CD14-positive monocyte (primary cell): Measurements from ENCODE around the gene UBL4A. TPM values are rescaled to one million over a fixed set of nuclear protein-coding genes. Genes with fewer than 3 reads are reported as not detected.

Experiments
- DNase-seq, 3 donors: peaks; one replicate each; pipeline ENCODE4 v3.0.0-alpha.2; 2011 to 2022
- H2AFZ ChIP-seq: 2 replicates; pipeline ENCODE4 v1.6.0; 2012; ENCODE audit warnings: mild to moderate bottlenecking, low read depth, low read length, inconsistent platforms; ENCODE audit not compliant: insufficient read depth, poor library complexity, severe bottlenecking
- H3K27ac ChIP-seq, 2 donors: 1 replicate in 1 of 2; 2 replicates in 1 of 2; pipeline ENCODE4 v1.5.1; 2012 to 2013; ENCODE audit warnings: low read length in 2 of 2, control low read depth in 1 of 2, inconsistent platforms in 1 of 2, low read depth in 1 of 2, mild to moderate bottlenecking in 1 of 2
- H3K27me3 ChIP-seq, 2 donors: one replicate each; pipeline versions ENCODE4 v1.6.0 to v1.6.1; 2011 to 2013; ENCODE audit warnings: low read length in 2 of 2; ENCODE audit not compliant: control insufficient read depth in 2 of 2, insufficient read depth in 2 of 2
- H3K36me3 ChIP-seq, 2 donors: replicated peaks in 1 of 2; 1 replicate in 1 of 2; 2 replicates in 1 of 2; pipeline versions ENCODE4 v1.5.1 to v1.6.1; 2012 to 2013; ENCODE audit warnings: low read length in 2 of 2, control low read depth in 1 of 2, inconsistent platforms in 1 of 2, mild to moderate bottlenecking in 1 of 2; ENCODE audit not compliant: insufficient read depth in 2 of 2, control insufficient read depth in 1 of 2
- H3K4me1 ChIP-seq, 2 donors: 1 replicate in 1 of 2; 2 replicates in 1 of 2; pipeline versions ENCODE4 v1.5.1 to v1.6.1; 2012 to 2013; ENCODE audit warnings: low read length in 2 of 2, control low read depth in 1 of 2, inconsistent platforms in 1 of 2, mild to moderate bottlenecking in 1 of 2, moderate library complexity in 1 of 2; ENCODE audit not compliant: insufficient read depth in 2 of 2, control insufficient read depth in 1 of 2
- H3K4me2 ChIP-seq: replicated peaks from 2 replicates; pipeline ENCODE3; 2012; ENCODE audit warnings: low read length, moderate library complexity, mild to moderate bottlenecking; ENCODE audit not compliant: poor library complexity, severe bottlenecking; ENCODE audit errors: extremely low read depth
- H3K4me3 ChIP-seq, 3 experiments: fragments of 200-600 bp in 1 of 3; sonication (generic) in 1 of 3; replicated peaks in 1 of 3; 1 replicate in 2 of 3; 2 replicates in 1 of 3; pipeline ENCODE4 v1.5.1; 2011 to 2013; ENCODE audit warnings: low read length in 3 of 3, mild to moderate bottlenecking in 3 of 3, control low read depth in 2 of 3, low read depth in 2 of 3, inconsistent platforms in 1 of 3, moderate library complexity in 1 of 3
- H3K79me2 ChIP-seq: 2 replicates; pipeline ENCODE4 v1.6.0; 2012; ENCODE audit warnings: mild to moderate bottlenecking, control low read depth, inconsistent platforms, low read length, moderate library complexity; ENCODE audit not compliant: insufficient read depth
- H3K9ac ChIP-seq: 2 replicates; pipeline ENCODE4 v1.6.0; 2017; ENCODE audit warnings: low read length, mild to moderate bottlenecking; ENCODE audit not compliant: insufficient read depth, poor library complexity, severe bottlenecking
- H3K9me3 ChIP-seq, 2 donors: replicated peaks in 1 of 2; 1 replicate in 1 of 2; 2 replicates in 1 of 2; pipeline versions ENCODE4 v1.5.1 to v1.6.1; 2012 to 2013; ENCODE audit warnings: low read length in 2 of 2, control low read depth in 1 of 2; ENCODE audit not compliant: control insufficient read depth in 1 of 2, insufficient read depth in 1 of 2
- H4K20me1 ChIP-seq: 2 replicates; pipeline ENCODE4 v1.6.0; 2012; ENCODE audit warnings: mild to moderate bottlenecking, low read length, control low read depth, moderate library complexity; ENCODE audit not compliant: insufficient read depth
- H3K27ac Mint-ChIP-seq, 7 donors: one replicate each; pipeline ENCODE4 v1.8.0; 2020; ENCODE audit warnings: mild to moderate bottlenecking in 7 of 7, mixed read lengths in 7 of 7, moderate library complexity in 6 of 7, inconsistent platforms in 2 of 7
- H3K27me3 Mint-ChIP-seq, 3 donors: one replicate each; pipeline ENCODE4 v1.8.0; 2021 to 2022; ENCODE audit warnings: low read depth in 3 of 3, mild to moderate bottlenecking in 3 of 3, mixed read lengths in 3 of 3, moderate library complexity in 3 of 3, inconsistent platforms in 1 of 3
- H3K36me3 Mint-ChIP-seq, 2 donors: one replicate each; pipeline ENCODE4 v1.8.0; 2020; ENCODE audit warnings: mixed read lengths in 2 of 2, inconsistent platforms in 1 of 2, mild to moderate bottlenecking in 1 of 2
- H3K4me1 Mint-ChIP-seq: one replicate; pipeline ENCODE4 v1.8.0; 2020; ENCODE audit warnings: mild to moderate bottlenecking, mixed read lengths
- H3K4me3 Mint-ChIP-seq, 2 donors: one replicate each; pipeline ENCODE4 v1.8.0; 2020; ENCODE audit warnings: mild to moderate bottlenecking in 2 of 2, mixed read lengths in 2 of 2, moderate library complexity in 1 of 2
- H3K9me3 Mint-ChIP-seq, 7 donors: one replicate each; pipeline ENCODE4 v1.8.0; 2020 to 2022; ENCODE audit warnings: mixed read lengths in 7 of 7, mild to moderate bottlenecking in 6 of 7, moderate library complexity in 6 of 7, inconsistent platforms in 2 of 7
- WGBS: methylation state at CpG from one replicate; pipeline ENCODE4 v1.1.5; 2013; ENCODE audit warnings: missing lambda C conversion rate; ENCODE audit not compliant: insufficient coverage; 5-methylcytosine and 5-hydroxymethylcytosine counted together
- intact Hi-C, 2 donors: fragments of 100-400 bp; cut with micrococcal nuclease; formaldehyde crosslinking; loops; one replicate each; pipeline versions ENCODE4 v1.15.0 to v1.15.1; 2023
- polyA plus RNA-seq, 3 donors: library from polyadenylated mRNA; depleted of rRNA in 1 of 3; unstranded in 2 of 3; stranded (reverse) in 1 of 3; fragments of 300-500 nt in 2 of 3; fragments of >200 nt in 1 of 3; fragmentation: Illumina TruSeq in 2 of 3; gene quantifications; 1 replicate in 2 of 3; 2 replicates in 1 of 3; pipeline ENCODE4 v1.2.3, GENCODE V29; 2012 to 2021
- TF ChIP-seq, protein P1 (sequence below): fragments of 200-600 bp; IDR thresholded peaks from one replicate; pipeline ENCODE4 v1.8.0; 2022; ENCODE audit warnings: antibody characterized with exemption, mild to moderate bottlenecking

UBL4A gene
- polyA plus RNA-seq, 3 donors: 27.9 to 29.0 (median 28.1) TPM

DNA sequence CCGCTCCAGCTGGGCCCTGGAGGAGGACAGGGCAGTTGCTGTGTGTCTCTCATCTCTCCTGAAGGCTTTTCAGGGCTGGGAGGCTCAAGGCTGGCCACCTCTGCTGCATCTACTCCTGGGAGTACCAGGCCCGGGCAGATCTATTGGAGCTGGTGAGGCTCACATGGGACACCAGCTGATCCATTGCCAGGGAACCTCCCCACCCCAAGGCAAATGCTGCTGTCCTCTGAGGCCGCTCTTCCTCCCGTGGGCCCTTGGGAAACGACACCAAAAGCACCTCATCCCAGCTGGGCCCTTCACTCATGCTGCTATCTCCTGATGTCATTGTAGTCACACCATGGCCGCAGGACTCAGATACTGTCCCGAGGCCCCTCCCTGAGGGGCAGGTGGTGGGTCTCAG, 3.6 kb downstream of the UBL4A start:
- H3K9ac ChIP-seq: no peak overlapping the region
- H3K27ac Mint-ChIP-seq: peak overlapping the region in 2 of 7 donors; percentile 20 to 59
- H3K4me2 ChIP-seq: no peak overlapping the region
- peaks cover 40 to 52% of the 10 kb centered on the region in 2 donors for H3K4me1 ChIP-seq
- H3K27me3 Mint-ChIP-seq: peaks cover 0 to 18% (median 3%) of the 10 kb centered on the region in 3 donors
- 92% methylated on average over 2 of the region's 7 CpGs for WGBS
- no peak overlapping the region for H3K4me3 Mint-ChIP-seq
- peaks cover 0 to 3% of the 10 kb centered on the region in 2 donors for H3K36me3 ChIP-seq
- no peaks in the 10 kb centered on the region for H3K27me3 ChIP-seq
- H4K20me1 ChIP-seq: no peaks in the 10 kb centered on the region
- DNase-seq: no peak
- H3K36me3 Mint-ChIP-seq: peaks cover 3 to 10% of the 10 kb centered on the region in 2 donors
- peaks cover 29% of the 10 kb centered on the region for H3K4me1 Mint-ChIP-seq
- no peak overlapping the region for H2AFZ ChIP-seq
- no peaks in the 10 kb centered on the region for H3K9me3 ChIP-seq
- peaks cover 0 to 10% (median 5%) of the 10 kb centered on the region in 7 donors for H3K9me3 Mint-ChIP-seq
- TF ChIP-seq, protein P1, sequence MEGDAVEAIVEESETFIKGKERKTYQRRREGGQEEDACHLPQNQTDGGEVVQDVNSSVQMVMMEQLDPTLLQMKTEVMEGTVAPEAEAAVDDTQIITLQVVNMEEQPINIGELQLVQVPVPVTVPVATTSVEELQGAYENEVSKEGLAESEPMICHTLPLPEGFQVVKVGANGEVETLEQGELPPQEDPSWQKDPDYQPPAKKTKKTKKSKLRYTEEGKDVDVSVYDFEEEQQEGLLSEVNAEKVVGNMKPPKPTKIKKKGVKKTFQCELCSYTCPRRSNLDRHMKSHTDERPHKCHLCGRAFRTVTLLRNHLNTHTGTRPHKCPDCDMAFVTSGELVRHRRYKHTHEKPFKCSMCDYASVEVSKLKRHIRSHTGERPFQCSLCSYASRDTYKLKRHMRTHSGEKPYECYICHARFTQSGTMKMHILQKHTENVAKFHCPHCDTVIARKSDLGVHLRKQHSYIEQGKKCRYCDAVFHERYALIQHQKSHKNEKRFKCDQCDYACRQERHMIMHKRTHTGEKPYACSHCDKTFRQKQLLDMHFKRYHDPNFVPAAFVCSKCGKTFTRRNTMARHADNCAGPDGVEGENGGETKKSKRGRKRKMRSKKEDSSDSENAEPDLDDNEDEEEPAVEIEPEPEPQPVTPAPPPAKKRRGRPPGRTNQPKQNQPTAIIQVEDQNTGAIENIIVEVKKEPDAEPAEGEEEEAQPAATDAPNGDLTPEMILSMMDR: no peak
- no peak overlapping the region for H3K27ac ChIP-seq
- peaks cover 16% of the 10 kb centered on the region for H3K79me2 ChIP-seq
- no peak overlapping the region for H3K4me3 ChIP-seq
- intact Hi-C loops: no loop called here

DNA sequence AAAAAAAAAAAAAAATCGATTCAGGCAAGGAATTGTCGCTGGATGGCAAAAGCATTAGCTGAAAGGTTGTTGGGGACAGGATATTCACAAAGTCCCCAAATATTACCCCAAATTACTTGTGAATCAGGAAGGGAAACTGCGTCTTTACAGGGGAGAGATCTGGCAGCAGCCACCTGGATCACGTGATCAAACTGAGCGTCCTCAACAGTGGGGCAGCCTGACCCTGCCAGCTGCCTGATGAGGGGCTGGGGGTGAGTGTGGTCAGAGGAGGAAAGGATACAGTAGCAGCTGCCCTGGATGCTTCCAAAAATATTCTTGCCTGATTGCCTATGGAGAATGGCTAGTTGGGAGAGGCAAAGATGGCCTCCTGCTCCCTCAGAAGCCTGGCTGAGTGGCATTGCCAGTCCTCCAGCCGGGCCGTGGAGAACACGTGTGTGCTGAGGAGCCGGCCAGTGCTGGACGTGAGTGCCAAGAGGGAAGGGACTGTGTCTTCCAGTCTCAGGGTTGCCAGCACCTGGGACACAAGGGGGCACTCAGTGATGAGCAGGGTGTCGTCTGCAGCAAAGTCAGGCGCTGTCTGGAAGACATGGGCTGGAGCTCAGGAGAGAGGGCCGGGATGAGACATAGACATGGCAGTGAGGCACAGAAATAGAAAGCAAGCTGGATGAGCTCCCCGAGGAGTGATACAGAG, 4.4 kb downstream of the UBL4A start:
- Histone ChIP-seq H4K20me1 (no peaks in the 10 kb centered on the region), H3K9me3 (no peaks in the 10 kb centered on the region), H3K79me2 (peaks cover 16% of the 10 kb centered on the region), H3K27me3 (no peaks in the 10 kb centered on the region), H3K4me2 (no peak overlapping the region), H3K36me3 (peaks cover 0 to 3% of the 10 kb centered on the region in 2 donors), H2AFZ (no peak overlapping the region), H3K4me1 (peaks cover 38 to 47% of the 10 kb centered on the region in 2 donors), H3K27ac (no peak overlapping the region), H3K9ac (no peak overlapping the region), H3K4me3 (no peak overlapping the region)
- H3K36me3 Mint-ChIP-seq: peaks cover 0 to 6% of the 10 kb centered on the region in 2 donors
- WGBS: 90% methylated on average over 8 of the region's 14 CpGs
- TF ChIP-seq, protein P1: no peak
- H3K27ac Mint-ChIP-seq: peak overlapping the region in 1 of 7 donors; percentile 59
- H3K27me3 Mint-ChIP-seq: peaks cover 0 to 18% (median 3%) of the 10 kb centered on the region in 3 donors
- intact Hi-C loops: no loop called here
- H3K4me3 Mint-ChIP-seq: peak overlapping the region in 1 of 2 donors; percentile 27
- peaks cover 27% of the 10 kb centered on the region for H3K4me1 Mint-ChIP-seq
- no peak for DNase-seq
- peaks cover 0 to 6% (median 4%) of the 10 kb centered on the region in 7 donors for H3K9me3 Mint-ChIP-seq
